Right lobe of liver (tissue), 6 donors: ENCODE results near the gene ARL11. TPM values are rescaled to one million over a fixed set of nuclear protein-coding genes. Genes with fewer than 3 reads are reported as not detected.

Experiments used
- ATAC-seq, 4 donors: fragments of 200-7000 bp; cut with Tn5 transposase; one replicate each; pipeline ENCODE4 v1.9.1; 2020; ENCODE audit warnings: mild to moderate bottlenecking in 4 of 4, moderate library complexity in 4 of 4
- DNase-seq, 3 donors: peaks; one replicate each; pipeline ENCODE4 v3.0.0-alpha.2; 2020
- H3K27ac ChIP-seq, 3 donors: fragments of 200-600 bp; one replicate each; pipeline ENCODE4 v1.8.0; 2022
- H3K27me3 ChIP-seq, 2 donors: fragments of 200-600 bp; one replicate each; pipeline ENCODE4 v1.8.0; 2022
- H3K36me3 ChIP-seq, 4 donors: fragments of 200-600 bp; sonication (generic) in 1 of 4; one replicate each; pipeline versions ENCODE4 v1.5.1 to v1.8.0; 2017 to 2022; ENCODE audit warnings: control low read depth in 1 of 4
- H3K4me1 ChIP-seq, 4 donors: fragments of 200-600 bp; sonication (generic) in 1 of 4; one replicate each; pipeline versions ENCODE4 v1.5.1 to v1.8.0; 2017 to 2022; ENCODE audit warnings: control low read depth in 1 of 4
- H3K4me3 ChIP-seq, 3 donors: fragments of 200-600 bp; one replicate each; pipeline ENCODE4 v1.8.0; 2022
- H3K9me3 ChIP-seq, 4 donors: fragments of 200-600 bp; sonication (generic) in 1 of 4; one replicate each; pipeline versions ENCODE4 v1.5.1 to v1.8.0; 2017 to 2022; ENCODE audit warnings: control low read depth in 1 of 4
- CTCF ChIP-seq, 4 donors: fragments of 200-600 bp in 3 of 4; fragments of 450-650 bp in 1 of 4; IDR thresholded peaks; one replicate each; pipeline versions ENCODE4 v1.5.1 to v1.8.0; 2016 to 2022; ENCODE audit warnings: antibody characterized with exemption in 4 of 4, mild to moderate bottlenecking in 2 of 4
- POLR2A ChIP-seq: fragments of 450-650 bp; IDR thresholded peaks from one replicate; pipeline ENCODE4 v1.6.1; 2017; ENCODE audit warnings: antibody characterized with exemption, mild to moderate bottlenecking
- WGBS: methylation state at CpG from one replicate; pipeline ENCODE4 v1.1.6; 2018; ENCODE audit warnings: low coverage, low lambda C conversion rate; ENCODE audit not compliant: insufficient coverage; ENCODE audit errors: missing lambda C conversion rate; 5-methylcytosine and 5-hydroxymethylcytosine counted together
- intact Hi-C, 2 donors: fragments of 100-400 bp; cut with DNase I; formaldehyde crosslinking; loops; one replicate each; pipeline versions ENCODE4 v1.11.2 to v1.14.1; 2022
- total RNA-seq, 6 experiments: library from RNA; depleted of rRNA in 2 of 6; stranded (reverse); fragments of >200 nt in 2 of 6; fragmentation: NEBNext Ultra II Directional in 3 of 6; extraction: Animal tissue kit (Norgen Biotek cat#: 25700) in 3 of 6; gene quantifications; one replicate each; pipeline versions ENCODE4 v1.1.0 to v1.2.4, GENCODE V29; 2016 to 2023
- donor health status: DM: no; HTN: yes; CAD: no.
- donor health status: DM: no; HTN: no; CAD: no.
- donor health status: DM: no; HTN: no; CAD: no.
- donor health status: DM: no; HTN: yes; CAD: no.
- donor health status: DM: no; HTN: yes; CAD: no.

ARL11 gene
- total RNA-seq, 6 experiments from 2014 or later = 0.18 to 0.53 (median 0.39) TPM

- Histone ChIP-seq H3K36me3 (no peaks in the 10 kb centered on the region), H3K27me3 (no peaks in the 10 kb centered on the region), H3K4me1 (no peaks in the 10 kb centered on the region), H3K9me3 (no peaks in the 10 kb centered on the region), H3K27ac (no peak overlapping the region), H3K4me3 (no peak overlapping the region)
- intact Hi-C loops = loop anchor here in 1 of 2 donors (10.0 kb wide), 1 partner anchor 195 kb away; no protein-coding TSS in a partner anchor
- ATAC-seq = no peak
- TF ChIP-seq POLR2A (no peak), CTCF (IDR thresholded peaks at IDR 0.05) (no peak)
- DNase-seq = no peak
- 65% methylated on average over 2 of the region's 2 CpGs for WGBS
These were observed 21.6 kb downstream of the ARL11 start for GRCh38 chr13:49649963-49650312.

GRCh38 chr13:49651570-49652354 is 23.5 kb downstream of the ARL11 start:
- H3K27me3 ChIP-seq = no peaks in the 10 kb centered on the region
- intact Hi-C loops = loop anchor here in 1 of 2 donors (10.0 kb wide), 1 partner anchor 193 kb away; no protein-coding TSS in a partner anchor
- DNase-seq (no peak), ATAC-seq (no peak)
- WGBS = 89% methylated on average over 10 of the region's 17 CpGs
- H3K27ac ChIP-seq = no peak overlapping the region
- no peaks in the 10 kb centered on the region for H3K4me1 ChIP-seq
- no peak for TF ChIP-seq CTCF (IDR thresholded peaks at IDR 0.05)
- no peak for TF ChIP-seq POLR2A
- no peaks in the 10 kb centered on the region for H3K36me3 ChIP-seq
- H3K4me3 ChIP-seq = no peak overlapping the region
- no peaks in the 10 kb centered on the region for H3K9me3 ChIP-seq

- DNase-seq = no peak
These were observed 24.3 kb downstream of the ARL11 start for GRCh38 chr13:49652355-49653305.

GRCh38 chr13:49653478-49653877 is 25.2 kb downstream of the ARL11 start:
- ATAC-seq (no peak), DNase-seq (no peak)

More at GRCh38 chr13:49652355-49653305, 24.3 kb downstream of the ARL11 start:
- Histone ChIP-seq H3K4me3 (no peak overlapping the region), H3K27ac (no peak overlapping the region), H3K4me1 (no peaks in the 10 kb centered on the region), H3K27me3 (no peaks in the 10 kb centered on the region), H3K9me3 (no peaks in the 10 kb centered on the region), H3K36me3 (no peaks in the 10 kb centered on the region)
- 46% methylated on average over 9 of the region's 16 CpGs for WGBS
- ATAC-seq = peak; percentile 77 to 85 (median 84)
- no peak for TF ChIP-seq POLR2A
- peak; percentile 41 to 54 (median 51) for TF ChIP-seq CTCF (IDR thresholded peaks at IDR 0.05)
- intact Hi-C loops = loop anchor here in 1 of 2 donors (10.0 kb wide), 1 partner anchor 192 kb away; no protein-coding TSS in a partner anchor

More at GRCh38 chr13:49653478-49653877, 25.2 kb downstream of the ARL11 start:
- no peak overlapping the region for H3K27ac ChIP-seq
- TF ChIP-seq POLR2A = no peak
- TF ChIP-seq CTCF (IDR thresholded peaks at IDR 0.05) = no peak
- no peaks in the 10 kb centered on the region for H3K4me1 ChIP-seq
- no peaks in the 10 kb centered on the region for H3K27me3 ChIP-seq
- no peak overlapping the region for H3K4me3 ChIP-seq
- H3K9me3 ChIP-seq = no peaks in the 10 kb centered on the region
- intact Hi-C loops = loop anchor here in 1 of 2 donors (10.0 kb wide), 1 partner anchor 191 kb away; no protein-coding TSS in a partner anchor
- H3K36me3 ChIP-seq = no peaks in the 10 kb centered on the region
